LHCN-M2 (cell line): Measurements from ENCODE around the gene MMP26. TPM values are rescaled to one million over a fixed set of nuclear protein-coding genes. Genes with fewer than 3 reads are reported as not detected.
"Not testable (repeated sequence)": the region's sequence is repeated elsewhere in the genome, so short reads cannot be mapped to it uniquely, and the experiment has no call there.

Experiments
- DNase-seq: peaks from one replicate; pipeline ENCODE4 v3.0.0-alpha.2; 2012; ENCODE audit warnings: low read depth
- total RNA-seq: library from RNA; depleted of rRNA; stranded (reverse); fragments of >200 nt; gene quantifications from 2 replicates; pipeline ENCODE4 v1.2.3, GENCODE V29; 2014; rRNA removed

Gene MMP26
- total RNA-seq, 1 experiment from 2014 or later, result not detected

DNA sequence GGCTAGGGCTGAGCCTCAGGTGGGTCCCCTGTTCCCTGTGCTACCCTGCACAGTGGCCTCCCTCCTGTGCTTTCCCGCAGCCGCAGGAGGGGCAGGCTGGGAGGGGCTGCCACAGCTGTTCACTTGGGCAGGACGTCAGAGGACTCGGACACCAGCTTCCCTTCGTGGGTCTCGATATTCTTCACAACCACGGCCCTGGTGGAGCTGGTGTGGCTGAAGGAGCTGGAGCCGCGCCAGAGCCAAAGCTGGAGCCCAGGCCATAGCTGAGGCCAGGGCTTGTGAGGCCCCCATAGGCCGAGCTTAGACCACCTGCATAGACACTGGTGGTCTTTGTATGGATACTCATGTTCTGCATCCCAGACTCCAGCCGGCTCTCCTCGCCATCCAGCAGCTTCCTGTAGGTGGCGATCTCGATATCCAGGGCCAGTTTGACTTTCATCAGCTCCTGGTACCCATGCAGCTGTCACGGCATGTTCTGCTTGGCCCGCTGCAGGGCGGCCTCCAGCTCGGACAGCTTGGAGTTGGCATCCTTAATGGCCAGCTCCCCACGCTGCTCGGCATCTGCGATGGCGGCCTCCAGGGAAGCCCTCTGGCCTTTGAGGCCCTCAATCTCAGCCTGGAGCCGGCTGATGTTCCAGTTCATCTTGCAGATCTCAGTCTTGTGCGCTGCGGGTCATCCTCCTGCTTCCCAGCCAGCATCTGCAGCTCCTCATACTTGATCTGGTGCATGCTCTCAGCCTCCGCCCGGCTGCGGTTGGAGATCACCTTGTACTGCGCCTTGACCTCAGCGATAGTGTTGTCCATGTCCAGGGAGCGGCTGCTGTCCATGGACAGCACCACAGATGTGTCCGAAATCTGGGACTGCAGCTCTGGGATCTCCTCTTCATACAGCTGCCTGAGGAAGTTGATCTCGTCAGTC is 18.3 kb downstream of the MMP26 start:
- DNase-seq, result not testable (repeated sequence)

DNA sequence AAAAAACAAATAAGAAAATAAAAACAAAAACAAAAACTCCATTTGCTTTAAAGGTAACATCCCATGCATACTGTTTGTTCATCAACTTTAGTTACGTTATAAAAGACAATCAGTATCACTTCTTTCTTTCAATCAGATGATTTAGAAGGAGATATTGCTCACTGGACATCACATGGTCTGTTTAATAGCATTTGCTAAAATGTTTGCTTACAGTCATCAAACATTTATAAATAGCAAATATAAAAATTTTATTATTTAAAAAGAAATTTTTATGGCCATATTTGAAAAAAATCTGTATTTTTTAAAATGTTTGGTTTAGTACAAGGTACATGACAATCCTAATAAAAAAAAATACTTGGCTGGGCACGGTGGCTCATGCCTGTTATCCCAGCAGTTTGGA is 22.6 kb downstream of the MMP26 start:
- DNase-seq, result no peak

DNA sequence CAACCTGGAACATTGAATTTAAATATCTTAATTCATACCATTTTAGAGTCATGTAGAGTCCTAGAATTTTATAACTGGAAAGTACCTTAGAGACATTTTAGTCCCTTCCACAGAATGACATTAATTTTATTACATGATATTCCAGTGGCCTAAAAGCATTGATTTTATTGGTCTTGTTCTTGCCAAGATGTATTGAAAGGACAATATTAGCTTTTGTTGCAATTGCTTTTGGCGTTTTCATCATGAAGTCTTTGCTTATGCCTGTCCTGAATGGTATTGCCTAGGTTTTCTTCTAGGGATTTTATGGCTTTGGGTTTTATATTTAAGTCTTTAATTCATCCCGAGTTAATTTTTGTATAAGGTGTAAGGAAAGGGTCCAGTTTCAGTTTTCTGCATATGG is 36.2 kb downstream of the MMP26 start:
- no peak for DNase-seq

DNA sequence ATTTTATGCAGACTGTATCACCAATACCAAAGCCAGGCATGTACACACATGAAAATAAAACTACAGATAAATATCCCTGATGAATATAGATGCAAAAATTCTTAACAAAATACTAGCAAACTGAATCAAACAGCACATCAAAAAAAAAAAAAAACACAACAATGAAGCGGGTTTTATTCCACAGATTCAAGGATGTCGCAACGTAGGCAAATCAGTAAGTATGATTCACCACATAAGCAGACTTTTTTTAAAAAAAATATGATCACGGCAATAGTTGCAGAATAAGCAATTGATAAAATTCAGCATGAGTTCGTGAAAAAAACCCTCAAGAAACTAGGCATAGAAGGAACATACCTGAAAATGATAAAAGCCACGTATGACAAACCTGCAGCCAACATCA is 43.9 kb downstream of the MMP26 start:
- DNase-seq, result peak; percentile 4

DNA sequence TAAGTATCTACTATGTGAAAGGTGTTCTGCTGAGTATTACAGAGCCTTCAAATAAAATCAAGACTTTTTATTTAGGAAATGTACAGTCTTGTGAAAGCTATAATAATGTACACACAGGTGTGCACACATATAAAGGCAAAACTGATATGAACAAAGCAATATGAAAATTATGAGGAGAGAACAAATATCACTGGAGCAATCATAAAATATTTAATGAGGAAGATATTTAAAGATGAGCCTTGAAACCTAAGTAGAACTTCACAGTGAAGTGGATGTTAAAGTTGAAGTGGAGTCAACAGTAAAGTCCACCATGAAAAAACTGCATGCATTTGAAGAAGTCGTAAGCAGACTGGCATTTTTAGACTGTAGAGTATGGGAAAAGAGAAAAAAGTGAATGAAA is 46.6 kb downstream of the MMP26 start:
- DNase-seq, result no peak

Other genes with a start within 250 kb of the MMP26 start
- not detected in 2 replicates for gene OR52K1, start 222.1 kb upstream of the MMP26 start, total RNA-seq
- not detected in 2 replicates for gene OR52M1, start 159.6 kb upstream of the MMP26 start, total RNA-seq
- gene OR52I2, start 123.0 kb upstream of the MMP26 start, total RNA-seq, result not detected in 2 replicates
- not detected in 2 replicates for gene OR52I1, start 110.7 kb upstream of the MMP26 start, total RNA-seq
- gene TRIM68, start 96.6 kb upstream of the MMP26 start, total RNA-seq, result 13.7 and 19.3 TPM in 2 replicates
- not detected in 2 replicates for gene OR51D1, start 67.3 kb upstream of the MMP26 start, total RNA-seq
- gene OR51E1, start 60.8 kb upstream of the MMP26 start, total RNA-seq, result not detected in 2 replicates
- not detected in 2 replicates for gene OR51E2, start 6.9 kb upstream of the MMP26 start, total RNA-seq
- gene OR51F1, start 65.2 kb downstream of the MMP26 start, total RNA-seq, result not detected in 2 replicates
- not detected in 2 replicates for gene OR52R1, start 99.6 kb downstream of the MMP26 start, total RNA-seq
- not detected in 2 replicates for gene OR51F2, start 116.5 kb downstream of the MMP26 start, total RNA-seq
- gene OR51S1, start 144.4 kb downstream of the MMP26 start, total RNA-seq, result not detected in 2 replicates
- not detected in 2 replicates for gene OR51T1, start 177.1 kb downstream of the MMP26 start, total RNA-seq
- gene OR51A7, start 199.0 kb downstream of the MMP26 start, total RNA-seq, result not detected in 2 replicates
- gene OR51G2, start 214.6 kb downstream of the MMP26 start, total RNA-seq, result not detected in 2 replicates
- gene OR51G1, start 219.6 kb downstream of the MMP26 start, total RNA-seq, result not detected in 2 replicates
- not detected in 2 replicates for gene OR51A4, start 242.8 kb downstream of the MMP26 start, total RNA-seq